Measurements from ENCODE around the gene NR6A1.

Gene NR6A1

DNA sequence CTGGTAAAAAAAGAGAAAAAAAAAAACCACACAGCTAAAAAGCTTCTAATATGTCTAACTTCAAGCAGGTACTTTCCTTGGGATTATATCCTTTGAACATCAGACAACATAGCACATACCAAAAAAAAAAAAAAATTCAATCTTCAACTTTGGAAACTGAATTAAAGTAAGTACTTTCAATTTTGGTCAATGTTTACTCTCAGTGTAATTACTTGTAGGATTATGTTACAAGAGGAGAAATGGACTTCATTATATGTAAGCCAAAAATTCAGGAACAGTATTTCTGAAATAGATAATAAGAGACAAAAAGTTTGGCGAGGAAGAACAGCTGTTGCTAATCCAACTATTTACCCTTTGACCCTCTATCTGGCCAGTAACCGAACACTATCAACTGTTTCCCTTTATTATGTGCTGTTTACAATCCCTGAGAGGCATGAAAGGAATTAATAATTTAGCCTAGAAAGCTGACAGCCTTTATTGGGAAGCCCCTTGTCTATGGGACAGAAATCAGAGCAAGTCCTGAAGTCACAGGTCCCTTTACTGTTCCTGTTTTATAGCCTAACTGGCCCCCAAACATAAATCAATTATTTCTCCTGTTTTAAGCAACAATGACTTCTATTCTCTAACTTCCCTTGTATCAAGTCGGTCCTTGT is 46.6 kb downstream of the NR6A1 start:
- DNase-seq (ENCODE audit: low read depth, low spot score), result no peak

DNA sequence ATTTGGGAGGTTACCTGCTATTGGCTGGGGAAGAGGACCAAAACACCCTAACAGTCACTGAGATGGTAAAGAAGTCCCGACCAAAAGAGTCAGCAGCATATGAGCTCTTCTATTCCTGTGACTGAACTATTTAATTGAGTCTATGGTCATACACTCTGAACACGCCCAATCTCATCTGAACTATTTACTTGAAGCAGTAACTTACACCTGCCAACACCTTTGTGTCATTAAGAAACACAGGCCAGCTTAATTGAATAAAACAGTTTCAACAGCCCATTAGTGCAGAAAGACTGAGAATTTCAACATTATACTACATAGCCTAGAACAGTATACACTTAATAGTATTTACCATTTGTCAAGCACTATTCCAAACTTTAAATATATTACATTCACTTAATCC is 47.8 kb downstream of the NR6A1 start:
- DNase-seq (ENCODE audit: low read depth, low spot score), result no peak

DNA sequence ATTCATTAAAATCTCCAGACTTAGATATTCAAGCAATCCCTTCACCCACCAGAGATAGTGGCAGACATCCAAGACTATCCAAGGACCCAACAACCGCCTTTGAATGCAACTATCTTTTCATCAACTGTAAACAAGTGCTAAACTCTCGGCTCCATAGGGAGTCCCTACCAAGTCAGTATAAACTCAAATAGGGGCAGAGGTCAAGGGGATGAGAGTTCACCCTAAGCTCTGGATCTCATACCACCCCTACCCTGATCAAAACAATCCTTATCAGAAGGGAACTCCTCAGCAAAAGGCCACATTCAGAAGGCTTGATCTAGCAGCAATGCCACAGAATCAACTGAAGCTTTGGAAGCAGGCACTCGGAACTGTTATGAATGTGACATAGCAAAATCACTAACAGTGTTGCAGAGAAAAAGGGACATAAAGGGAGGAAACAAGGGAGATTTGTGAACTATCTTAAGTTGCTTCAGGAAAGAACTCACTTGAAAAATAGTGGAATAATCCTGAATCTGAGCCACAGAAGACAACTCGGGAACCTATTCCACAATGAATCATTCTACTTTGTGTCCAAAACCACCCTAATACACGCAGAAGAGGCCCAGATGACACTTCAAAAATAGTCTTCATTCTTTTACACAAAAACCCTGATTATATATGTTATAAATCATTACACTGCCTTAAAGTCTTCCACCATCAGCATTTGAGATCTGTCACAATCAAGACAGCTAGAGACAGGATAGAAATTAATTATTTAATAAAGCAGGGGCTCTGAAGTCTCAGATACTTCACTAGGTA is 49.8 kb downstream of the NR6A1 start:
- no peak for DNase-seq (ENCODE audit: low read depth, low spot score)

DNA sequence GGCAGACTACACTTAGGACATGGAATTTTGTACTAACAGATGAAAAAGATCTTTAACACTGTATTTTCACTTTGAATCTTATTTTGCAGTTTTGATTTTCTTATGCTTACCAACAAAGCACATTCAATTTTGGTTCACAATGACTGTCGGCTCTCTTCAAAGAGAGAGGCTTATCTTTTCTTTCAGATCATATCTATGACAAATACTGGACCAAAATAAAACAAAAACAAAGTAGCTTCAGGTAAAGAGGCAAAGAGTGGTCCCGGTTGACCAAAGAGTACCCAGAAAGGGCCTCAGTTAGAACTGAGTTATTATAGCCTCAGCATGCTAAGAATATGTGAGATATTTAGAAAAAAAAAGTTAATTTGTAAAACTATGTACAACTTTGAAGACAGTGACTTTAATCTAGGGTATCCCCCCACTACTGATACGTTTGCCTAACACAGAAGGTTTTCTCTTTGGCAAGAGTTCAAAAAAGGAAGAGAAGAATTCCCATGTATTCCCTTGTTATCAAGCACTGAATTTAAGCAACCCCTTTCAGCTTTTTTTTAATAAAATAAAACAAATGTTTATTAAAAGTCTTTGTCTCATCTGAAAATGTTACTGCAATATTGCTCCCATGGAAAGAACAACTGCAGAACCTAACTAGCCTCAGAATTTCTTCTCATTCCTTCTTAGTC is 50.5 kb downstream of the NR6A1 start:
- no peak for DNase-seq (ENCODE audit: low read depth, low spot score)

- no peak for DNase-seq (ENCODE audit: low read depth, low spot score)
Measured at GRCh38 chr9:124718928-124719327, 52.2 kb downstream of the NR6A1 start.

DNA sequence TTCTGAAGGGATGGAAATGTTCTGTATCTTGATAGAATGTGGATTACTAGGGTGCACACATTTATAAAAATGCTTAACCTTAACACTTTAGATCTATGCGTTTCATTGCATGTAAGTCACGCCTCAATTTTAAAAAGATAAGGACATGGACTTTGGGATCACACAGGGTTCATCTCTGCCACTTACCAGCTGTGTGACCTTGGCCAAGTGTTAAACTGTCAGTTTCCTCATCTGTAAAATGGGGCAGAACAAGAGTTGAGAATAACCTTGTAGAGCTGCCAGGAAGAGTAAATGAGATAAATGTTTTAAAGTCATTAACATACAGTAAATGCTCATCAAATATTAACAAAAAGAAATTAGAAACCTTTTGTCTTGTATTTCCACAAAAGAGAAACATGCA is 53.5 kb downstream of the NR6A1 start:
- DNase-seq (ENCODE audit: low read depth, low spot score), result no peak

DNA sequence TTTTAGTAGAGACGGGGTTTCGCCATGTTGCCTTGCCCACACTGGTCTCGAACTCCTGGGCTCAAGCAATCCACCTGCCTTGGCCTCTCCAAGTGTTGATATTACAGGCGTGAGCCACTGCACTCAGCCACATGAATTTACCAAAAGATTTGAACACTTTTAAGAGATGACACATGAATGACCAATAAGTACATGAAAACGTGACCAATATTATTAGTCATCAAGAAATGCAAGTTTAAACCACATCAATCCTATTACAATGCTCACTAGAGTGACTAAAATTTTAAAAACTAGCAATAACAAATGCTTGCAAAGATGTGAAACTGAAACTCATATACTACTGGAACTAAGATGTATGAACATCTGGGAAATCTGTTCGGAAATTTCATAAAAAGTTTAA is 54.3 kb downstream of the NR6A1 start:
- DNase-seq (ENCODE audit: low read depth, low spot score), result no peak

- no peak for DNase-seq (ENCODE audit: low read depth, low spot score)
Measured at GRCh38 chr9:124710766-124711165, 60.3 kb downstream of the NR6A1 start.

- DNase-seq (ENCODE audit: low read depth, low spot score), result no peak
Measured at GRCh38 chr9:124709292-124709690, 61.8 kb downstream of the NR6A1 start.

GRCh38 chr9:124708633-124709291 is 62.3 kb downstream of the NR6A1 start:
- no peak for DNase-seq (ENCODE audit: low read depth, low spot score)

GRCh38 chr9:124708074-124708473 is 63.0 kb downstream of the NR6A1 start:
- DNase-seq (ENCODE audit: low read depth, low spot score), result no peak

- DNase-seq (ENCODE audit: low read depth, low spot score), result no peak
Measured at GRCh38 chr9:124707666-124708065, 63.4 kb downstream of the NR6A1 start.

- DNase-seq (ENCODE audit: low read depth, low spot score), result no peak
Measured at GRCh38 chr9:124706685-124707084, 64.4 kb downstream of the NR6A1 start.

DNA sequence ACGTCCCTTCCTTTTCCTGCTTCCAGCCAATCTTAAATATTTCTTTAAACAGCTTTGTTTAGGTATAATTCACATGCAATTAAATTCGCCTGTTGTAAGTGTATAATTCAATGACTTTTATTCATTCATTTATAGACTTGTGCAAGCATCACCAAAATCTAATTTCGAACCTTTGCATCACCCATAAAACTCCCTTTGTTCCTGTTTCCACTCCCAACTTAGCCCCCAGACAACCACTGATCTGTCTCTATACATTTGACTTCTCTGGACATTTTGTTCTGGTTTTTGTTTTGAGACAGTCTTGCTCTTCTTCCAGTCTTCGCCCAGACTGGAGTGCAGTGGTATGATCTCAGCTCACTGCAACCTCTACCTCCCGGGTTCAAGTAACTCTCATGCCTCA is 71.5 kb downstream of the NR6A1 start:
- DNase-seq (ENCODE audit: low read depth, low spot score), result no peak

DNA sequence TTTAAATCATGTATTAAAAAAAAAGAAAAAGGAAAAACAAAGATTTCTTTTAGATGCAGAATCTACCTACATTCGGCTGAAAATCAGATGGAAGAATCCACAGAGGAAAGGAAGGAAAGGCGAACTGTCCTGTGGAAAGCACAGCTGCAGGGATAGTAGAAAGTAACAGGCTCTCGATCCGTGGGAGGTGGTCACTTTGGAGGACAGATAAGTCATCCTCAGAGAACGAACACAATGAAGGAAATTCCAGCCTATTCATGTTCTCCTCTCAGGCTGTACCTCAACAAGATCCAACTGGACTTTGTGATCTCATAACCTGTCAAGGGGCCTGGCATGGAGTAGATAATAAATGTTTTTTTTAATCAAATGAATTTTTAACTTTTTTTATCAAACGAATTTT is 72.8 kb downstream of the NR6A1 start:
- no peak for DNase-seq (ENCODE audit: low read depth, low spot score)

GRCh38 chr9:124697326-124698200 is 73.5 kb downstream of the NR6A1 start:
- no peak for DNase-seq (ENCODE audit: low read depth, low spot score)

GRCh38 chr9:124696101-124696500 is 75.0 kb downstream of the NR6A1 start:
- no peak for DNase-seq (ENCODE audit: low read depth, low spot score)

DNA sequence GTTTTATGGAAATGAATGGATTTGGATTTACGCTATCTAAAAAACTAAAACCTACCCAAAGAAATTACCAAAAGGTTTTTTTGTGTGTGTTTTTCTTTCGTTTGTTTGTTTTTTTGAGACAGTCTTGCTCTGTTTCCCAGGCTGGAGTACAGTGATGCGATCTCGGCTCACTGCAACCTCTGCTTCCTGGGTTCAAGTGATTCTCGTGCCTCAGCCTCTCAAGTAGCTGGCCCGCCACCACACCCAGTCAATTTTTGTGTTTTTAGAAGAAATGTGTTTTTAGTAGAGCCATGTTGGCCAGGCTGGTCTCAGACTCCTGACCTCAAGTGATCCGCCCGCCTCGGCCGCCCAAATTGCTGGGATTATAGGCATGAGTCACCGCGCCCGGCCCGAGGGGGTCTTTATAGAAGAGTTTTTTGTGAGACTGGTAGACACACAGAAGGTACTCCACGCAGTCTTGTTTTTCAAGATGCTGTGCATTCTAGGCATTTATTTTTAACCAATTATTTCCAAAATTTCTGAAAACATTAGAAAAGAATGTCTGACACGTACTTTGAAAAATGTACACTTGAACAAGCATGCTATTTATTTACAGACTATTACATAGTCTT is 75.7 kb downstream of the NR6A1 start:
- no peak for DNase-seq (ENCODE audit: low read depth, low spot score)

GRCh38 chr9:124694414-124695279 is 76.5 kb downstream of the NR6A1 start:
- no peak for DNase-seq (ENCODE audit: low read depth, low spot score)

DNA sequence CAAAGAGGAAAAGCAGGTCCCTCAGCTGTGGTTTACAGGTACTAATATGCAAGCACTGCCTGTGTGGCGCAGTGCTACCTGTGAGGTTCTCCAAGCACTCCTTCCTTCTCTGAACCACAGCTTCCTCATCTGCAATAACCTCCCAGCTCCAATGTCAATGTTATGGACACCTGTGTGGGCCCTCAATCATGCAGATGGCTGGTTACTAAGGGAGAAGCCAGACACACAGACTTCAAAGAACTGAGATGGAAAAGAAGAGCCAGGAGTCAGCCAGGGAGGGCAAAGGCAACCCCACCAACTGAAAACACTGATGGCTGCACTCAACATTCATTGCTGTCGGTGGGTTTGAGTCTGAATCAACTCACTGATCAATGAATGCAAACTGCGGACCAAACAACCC is 77.7 kb downstream of the NR6A1 start:
- no peak for DNase-seq (ENCODE audit: low read depth, low spot score)
